ENCODE results near the gene TMEM154.

TMEM154 gene, protein sequence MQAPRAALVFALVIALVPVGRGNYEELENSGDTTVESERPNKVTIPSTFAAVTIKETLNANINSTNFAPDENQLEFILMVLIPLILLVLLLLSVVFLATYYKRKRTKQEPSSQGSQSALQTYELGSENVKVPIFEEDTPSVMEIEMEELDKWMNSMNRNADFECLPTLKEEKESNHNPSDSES

DNA sequence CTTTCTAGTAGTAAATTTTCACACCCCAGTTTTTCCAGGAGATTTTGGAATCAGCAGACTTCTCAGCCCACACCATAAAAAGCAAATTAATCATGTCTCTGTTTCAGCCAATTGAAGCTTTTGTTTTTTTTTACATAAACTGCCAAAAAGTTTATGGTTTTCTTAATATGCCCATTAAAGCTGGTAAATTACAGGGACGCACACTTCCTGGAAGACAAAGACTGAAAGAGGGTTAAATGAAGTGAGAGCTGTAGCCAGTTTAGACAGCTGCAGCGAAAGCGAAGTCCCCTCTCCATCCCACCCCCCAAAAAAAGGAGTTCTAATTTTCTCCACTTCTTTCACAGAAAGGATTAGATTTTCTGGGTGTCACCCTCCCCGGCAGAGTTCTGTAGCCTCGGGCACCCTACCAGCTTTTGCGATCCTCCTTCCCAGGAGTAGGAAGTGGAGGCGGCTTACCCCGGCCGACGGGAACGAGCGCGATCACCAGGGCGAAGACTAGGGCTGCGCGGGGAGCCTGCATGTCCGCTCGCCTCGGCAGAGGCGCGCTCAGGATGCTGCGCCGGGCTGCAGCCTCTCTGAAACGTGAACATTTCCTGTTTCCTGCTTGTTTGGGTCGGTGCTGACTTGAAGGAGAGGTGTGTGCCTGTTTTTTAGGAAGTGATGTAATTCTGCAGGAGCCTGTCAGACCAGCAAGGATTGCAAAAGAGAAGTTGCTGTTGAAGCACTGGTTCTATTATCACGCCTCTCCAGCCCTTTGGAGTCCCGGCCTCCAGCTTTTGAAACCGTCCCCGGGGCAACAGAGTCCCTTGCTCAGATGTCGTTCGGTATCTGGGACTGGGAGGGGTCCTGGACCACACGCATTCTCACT lies at the start of gene TMEM154:
Gene TMEM154 (minus strand): TSS at position 584 of the 868 bp plus-strand sequence. CDS start 64 bp downstream, at position 520.
- peak within 1 kb of the TSS; percentile 63 to 82 (median 76); a peak in 21 of 22 replicates for H3K9ac ChIP-seq
- H3K4me1 ChIP-seq, result peaks cover 11 to 30% (median 22%) of the 10 kb centered on the region in 10 experiments
- H3K4me3 ChIP-seq, result peak within 1 kb of the TSS; percentile 53 to 73 (median 64)
- H3K27ac ChIP-seq, result peak within 1 kb of the TSS in 10 of 11 experiments; percentile 22 to 80 (median 72); a peak in 20 of 22 replicates
- H3K9me3 ChIP-seq (replicated peaks in 1 of 11), result no peaks in the 10 kb centered on the region
- peak in 9 of 11 experiments; percentile 33 to 78 (median 70); a peak in 15 of 22 replicates for TF ChIP-seq Cebpa-rat (IDR thresholded peaks at IDR 0.05)
- no peaks in the 10 kb centered on the region for H3K36me3 ChIP-seq
- peaks cover 0 to 21% (median 4%) of the 10 kb centered on the region in 11 experiments; a peak in 10 of 22 replicates for H3K27me3 ChIP-seq
- no peaks in the 10 kb centered on the region for H4K20me1 ChIP-seq
- H3K4me2 ChIP-seq, result peak within 1 kb of the TSS; percentile 84 to 97 (median 92)

DNA sequence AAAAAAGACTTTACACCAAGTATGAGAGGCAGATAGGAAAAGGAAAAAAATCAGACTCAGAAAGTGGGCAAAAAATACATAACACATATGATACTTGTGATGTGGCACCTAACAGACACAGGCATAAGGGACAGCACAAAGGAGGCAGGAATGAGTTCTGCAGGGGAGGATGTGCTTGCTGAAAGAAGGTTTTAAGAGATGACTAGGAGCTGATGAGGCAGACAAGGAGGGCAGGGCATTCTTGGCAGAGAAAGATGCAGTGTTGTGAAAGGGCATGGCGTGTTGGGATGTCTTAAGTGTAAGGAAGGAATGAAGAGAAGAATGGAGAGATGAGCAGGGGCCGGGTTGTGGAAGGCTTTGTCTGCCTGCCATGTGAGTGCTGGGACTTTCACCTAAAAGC lies 49.7 kb upstream of the TMEM154 start:
- no peak overlapping the region for H3K27ac ChIP-seq
- H3K9me3 ChIP-seq (replicated peaks in 1 of 11), result no peaks in the 10 kb centered on the region
- H3K36me3 ChIP-seq, result no peaks in the 10 kb centered on the region
- no peak overlapping the region for H3K4me3 ChIP-seq
- H4K20me1 ChIP-seq, result no peaks in the 10 kb centered on the region
- no peak for TF ChIP-seq Cebpa-rat (IDR thresholded peaks at IDR 0.05)
- H3K4me2 ChIP-seq, result peak overlapping the region in 8 of 11 experiments; percentile 5 to 80 (median 44); a peak in 9 of 22 replicates
- H3K27me3 ChIP-seq, result no peaks in the 10 kb centered on the region
- H3K4me1 ChIP-seq, result peaks cover 5 to 32% (median 31%) of the 10 kb centered on the region in 10 experiments; a peak in 19 of 20 replicates
- H3K9ac ChIP-seq, result no peak overlapping the region

DNA sequence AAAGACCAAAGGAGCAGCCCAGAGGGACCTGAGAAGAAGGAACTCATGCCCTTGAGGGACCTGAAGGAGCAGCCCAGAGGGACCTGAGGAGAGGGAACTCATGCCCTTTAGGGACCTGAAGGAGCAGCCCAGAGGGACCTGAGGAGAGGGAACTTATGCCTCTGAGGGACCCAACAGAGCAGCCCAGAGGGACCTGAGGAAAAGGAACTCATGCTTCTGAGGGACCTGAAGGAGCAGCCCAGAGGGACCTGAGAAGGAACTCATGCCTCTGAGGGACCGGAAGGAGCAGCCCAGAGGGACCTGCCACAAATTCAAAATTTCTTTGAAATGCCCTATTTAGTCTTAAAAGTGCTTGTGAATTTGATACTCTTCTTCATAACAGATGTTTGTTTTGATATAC lies 48.5 kb upstream of the TMEM154 start:
- no peak for TF ChIP-seq Cebpa-rat (IDR thresholded peaks at IDR 0.05)

DNA sequence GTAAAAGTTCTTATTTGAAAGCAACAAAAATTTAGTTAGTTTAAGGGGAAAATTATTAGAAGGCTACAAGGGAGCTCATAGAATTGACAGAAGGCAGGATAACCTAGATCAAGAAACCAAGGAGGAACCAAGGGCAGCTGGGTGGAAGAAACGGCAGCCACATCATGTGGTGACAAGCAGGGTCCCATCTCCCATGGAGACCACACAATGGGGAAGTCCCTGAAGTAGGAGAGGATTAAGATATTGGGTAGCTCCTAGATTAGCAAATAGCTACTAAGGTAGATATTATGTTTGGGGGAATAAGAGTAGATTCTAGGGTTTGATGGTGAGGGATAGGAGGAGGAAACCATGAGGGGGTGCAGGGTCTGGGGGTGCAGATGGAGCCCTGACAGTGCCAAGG lies 48.0 kb upstream of the TMEM154 start:
- H3K36me3 ChIP-seq, result no peaks in the 10 kb centered on the region
- peak overlapping the region; percentile 12 to 80 (median 63); a peak in 20 of 22 replicates for H3K4me2 ChIP-seq
- H3K27ac ChIP-seq, result peak overlapping the region in 6 of 11 experiments; percentile 8 to 48 (median 25); a peak in 5 of 22 replicates

More for the DNA sequence above, 48.5 kb upstream of the TMEM154 start:
- Histone ChIP-seq H3K4me1 (peaks cover 0 to 32% (median 28%) of the 10 kb centered on the region in 10 experiments; a peak in 19 of 20 replicates), H3K36me3 (no peaks in the 10 kb centered on the region), H3K27ac (peak overlapping the region in 6 of 11 experiments; percentile 8 to 48 (median 25); a peak in 6 of 22 replicates), H4K20me1 (no peaks in the 10 kb centered on the region), H3K27me3 (no peaks in the 10 kb centered on the region), H3K4me3 (no peak overlapping the region), H3K9me3 (replicated peaks in 1 of 11) (0 out of 22 replicates have a peak, but pooled peaks cover 0 to under 1% (median 0%) of the 10 kb centered on the region in 11 experiments), H3K4me2 (peak overlapping the region; percentile 12 to 80 (median 63); a peak in 19 of 22 replicates), H3K9ac (no peak overlapping the region)

DNA sequence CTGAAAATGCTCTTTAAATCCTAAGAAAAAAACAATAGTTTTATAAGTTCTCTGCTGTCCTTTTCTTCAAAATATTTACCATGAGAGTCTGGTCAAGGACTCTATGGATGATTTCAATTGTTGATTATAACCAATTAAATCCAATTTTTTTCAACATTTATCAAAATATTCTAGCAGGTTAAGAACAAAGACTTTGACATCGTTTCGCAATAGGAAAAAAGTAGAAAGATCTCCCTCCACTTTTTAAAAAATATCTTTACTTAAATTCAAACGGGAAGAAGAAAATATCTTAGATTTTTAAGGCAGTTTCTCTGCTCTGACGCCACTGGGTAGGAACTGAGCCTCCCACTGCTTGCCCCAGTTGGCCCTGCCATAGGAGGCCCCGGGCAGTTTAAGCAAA lies 44.7 kb upstream of the TMEM154 start:
- H3K36me3 ChIP-seq, result no peaks in the 10 kb centered on the region
- 0 out of 22 replicates have a peak, but pooled peaks cover 0 to 4% (median 0%) of the 10 kb centered on the region in 11 experiments for H3K9me3 ChIP-seq (replicated peaks in 1 of 11)
- TF ChIP-seq Cebpa-rat (IDR thresholded peaks at IDR 0.05), result peak in 1 of 11 experiments; percentile 22; a peak in 2 of 22 replicates
- H3K9ac ChIP-seq, result no peak overlapping the region
- no peaks in the 10 kb centered on the region for H4K20me1 ChIP-seq
- no peak overlapping the region for H3K4me2 ChIP-seq
- H3K4me3 ChIP-seq, result no peak overlapping the region
- H3K27me3 ChIP-seq, result no peaks in the 10 kb centered on the region
- no peak overlapping the region for H3K27ac ChIP-seq
- H3K4me1 ChIP-seq, result peaks cover 0 to 25% (median 23%) of the 10 kb centered on the region in 10 experiments; a peak in 19 of 20 replicates

More for the DNA sequence above, 48.0 kb upstream of the TMEM154 start:
- TF ChIP-seq Cebpa-rat (IDR thresholded peaks at IDR 0.05), result no peak
- Histone ChIP-seq H4K20me1 (no peaks in the 10 kb centered on the region), H3K9me3 (replicated peaks in 1 of 11) (0 out of 22 replicates have a peak, but pooled peaks cover 0 to 4% (median 0%) of the 10 kb centered on the region in 11 experiments), H3K9ac (no peak overlapping the region), H3K4me1 (peaks cover 0 to 32% (median 28%) of the 10 kb centered on the region in 10 experiments; a peak in 19 of 20 replicates), H3K4me3 (no peak overlapping the region), H3K27me3 (no peaks in the 10 kb centered on the region)

DNA sequence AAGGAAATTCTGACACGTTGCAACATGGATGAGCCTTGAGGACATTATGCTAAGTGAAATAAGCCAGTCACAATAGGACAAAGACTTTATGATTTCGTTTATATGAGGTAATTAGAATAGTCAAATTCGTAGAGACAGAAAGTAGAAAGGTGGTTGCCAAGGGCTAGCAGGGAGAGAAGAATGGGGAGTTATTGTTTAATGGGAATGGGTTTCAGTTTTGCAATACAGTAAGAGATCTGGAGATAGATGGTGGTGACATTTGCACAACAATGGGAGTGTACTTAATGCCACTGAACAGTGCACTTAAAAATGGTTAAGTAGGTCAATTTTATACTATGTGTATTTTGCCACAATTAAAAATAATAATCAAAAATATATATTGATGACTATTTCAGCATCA lies 43.4 kb upstream of the TMEM154 start:
- no peak overlapping the region for H3K4me2 ChIP-seq
- no peaks in the 10 kb centered on the region for H3K27me3 ChIP-seq
- no peaks in the 10 kb centered on the region for H4K20me1 ChIP-seq
- H3K4me1 ChIP-seq, result peaks cover 0 to 13% (median 11%) of the 10 kb centered on the region in 10 experiments; a peak in 19 of 20 replicates
- no peaks in the 10 kb centered on the region for H3K36me3 ChIP-seq
- TF ChIP-seq Cebpa-rat (IDR thresholded peaks at IDR 0.05), result no peak
- H3K4me3 ChIP-seq, result no peak overlapping the region
- 0 out of 22 replicates have a peak, but pooled peaks cover 0 to 4% (median 0%) of the 10 kb centered on the region in 11 experiments for H3K9me3 ChIP-seq (replicated peaks in 1 of 11)
- H3K27ac ChIP-seq, result no peak overlapping the region
- H3K9ac ChIP-seq, result no peak overlapping the region

DNA sequence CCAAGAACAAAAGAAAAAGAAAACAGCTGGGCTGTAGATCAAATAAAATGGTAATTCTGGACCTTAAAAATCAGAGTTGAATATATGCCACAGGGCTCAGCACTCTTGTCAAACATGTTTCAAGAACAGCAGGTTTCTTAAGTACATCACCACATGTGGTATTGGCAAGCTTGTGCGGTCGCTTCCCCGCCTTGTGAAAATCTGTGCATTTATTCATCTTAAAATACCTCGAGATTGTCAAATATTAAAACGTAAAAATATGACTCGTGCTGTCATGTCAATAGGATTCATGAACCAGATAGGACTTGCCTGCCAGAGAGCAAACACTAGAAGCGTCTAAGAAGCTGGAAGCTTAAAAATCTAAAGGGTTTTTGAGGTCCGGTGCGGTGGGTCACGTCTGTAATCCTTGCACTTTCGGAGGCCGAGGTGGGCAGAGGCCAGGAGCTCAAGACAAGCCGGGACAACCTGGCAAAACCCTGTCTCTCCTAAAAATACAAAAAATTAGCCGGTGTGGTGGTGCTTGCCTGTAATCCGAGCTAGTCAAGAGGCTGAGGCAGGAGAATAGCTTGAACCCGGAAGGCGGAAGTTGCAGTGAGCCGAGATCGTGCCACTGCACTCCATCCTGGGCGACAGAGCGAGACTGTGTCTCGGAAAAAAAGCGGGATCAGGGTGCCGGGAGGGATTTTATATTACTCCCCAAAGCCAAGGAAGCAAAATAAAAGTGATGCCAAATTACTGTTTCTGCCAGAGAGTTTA lies 40.2 kb upstream of the TMEM154 start:
- Histone ChIP-seq H3K36me3 (no peaks in the 10 kb centered on the region), H4K20me1 (no peaks in the 10 kb centered on the region), H3K4me1 (peaks cover 0 to 2% (median 0%) of the 10 kb centered on the region in 10 experiments; a peak in 3 of 20 replicates), H3K4me3 (no peak overlapping the region), H3K9ac (no peak overlapping the region), H3K4me2 (no peak overlapping the region), H3K27ac (no peak overlapping the region), H3K27me3 (no peaks in the 10 kb centered on the region), H3K9me3 (replicated peaks in 1 of 11) (peaks cover 13 to 25% (median 18%) of the 10 kb centered on the region in 11 experiments)
- TF ChIP-seq Cebpa-rat (IDR thresholded peaks at IDR 0.05), result no peak

DNA sequence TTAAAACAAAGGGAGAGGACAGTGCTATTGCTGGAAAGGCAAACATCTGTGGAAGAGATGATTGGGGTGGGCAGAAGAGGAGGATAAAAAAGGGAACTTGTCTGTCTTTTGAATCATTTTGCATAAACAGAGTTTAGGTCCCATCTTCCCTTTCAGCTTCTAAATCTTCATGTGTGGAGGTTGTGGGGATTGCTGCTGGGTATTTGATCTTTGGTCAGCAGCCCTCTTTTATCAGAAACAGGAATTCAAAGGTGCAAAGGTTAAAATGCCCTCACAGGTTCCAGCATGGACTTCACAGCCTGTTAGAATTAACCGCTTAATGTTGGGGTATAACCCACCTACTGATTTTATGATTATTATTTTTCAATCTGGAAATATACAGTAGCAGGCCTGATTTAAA lies 39.5 kb upstream of the TMEM154 start:
- Histone ChIP-seq H3K9me3 (replicated peaks in 1 of 11) (peaks cover 16 to 32% (median 24%) of the 10 kb centered on the region in 11 experiments), H4K20me1 (no peaks in the 10 kb centered on the region), H3K9ac (no peak overlapping the region), H3K27ac (no peak overlapping the region), H3K27me3 (no peaks in the 10 kb centered on the region), H3K4me3 (no peak overlapping the region), H3K4me2 (no peak overlapping the region), H3K4me1 (peaks cover 0 to 9% (median 4%) of the 10 kb centered on the region in 10 experiments; a peak in 14 of 20 replicates), H3K36me3 (no peaks in the 10 kb centered on the region)
- TF ChIP-seq Cebpa-rat (IDR thresholded peaks at IDR 0.05), result no peak

Measured in BLaER1 treated with 17β-estradiol and CSF1 and Interleukin-3, amounts not matched to agents 10 nM and 100 nM (cell line).